CD4-positive, alpha-beta T cell treated with Interleukin-21 for 1 hour (primary cell): ENCODE measurements around the gene NPTXR.

Experiments
- DNase-seq: peaks from one replicate; pipeline ENCODE4 v3.0.0-alpha.2; 2020

The NPTXR gene

DNA sequence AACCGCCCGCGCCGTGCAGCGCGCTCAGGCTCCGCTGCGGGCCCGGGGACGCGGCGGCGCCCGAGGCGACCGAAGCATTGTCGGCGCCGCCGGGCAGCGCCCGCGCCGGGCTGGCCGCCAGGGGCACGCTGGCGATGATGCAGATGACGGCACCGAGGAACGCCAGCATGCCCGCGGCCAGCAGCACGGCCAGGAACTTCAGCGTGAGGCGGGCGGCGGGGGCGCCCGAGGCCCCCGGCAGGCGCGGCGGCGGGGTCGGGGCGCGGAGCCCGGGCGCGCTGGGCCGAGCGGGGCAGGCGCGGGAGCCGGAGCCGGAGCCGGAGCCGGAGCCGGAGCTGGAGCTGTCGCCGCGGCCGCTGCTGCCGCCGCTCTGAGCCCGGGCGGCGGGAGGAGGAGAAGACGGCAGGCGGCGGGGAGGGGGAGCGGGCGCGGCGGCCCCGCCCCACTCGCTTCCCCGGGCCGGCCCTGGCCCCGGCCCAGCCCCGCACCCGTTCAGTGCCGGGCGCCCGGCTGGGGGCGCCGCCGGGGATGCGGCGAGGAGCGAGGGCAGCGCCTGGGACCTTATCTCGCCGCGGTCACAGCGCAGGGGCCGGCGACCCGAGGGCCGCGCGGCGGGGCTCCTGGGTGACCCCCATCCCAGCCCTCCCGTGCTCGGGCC lies at the start of gene NPTXR:
TSS of gene NPTXR (minus strand) at position 372 of the 658 bp plus-strand sequence.
- DNase-seq = peak; percentile 42

DNA sequence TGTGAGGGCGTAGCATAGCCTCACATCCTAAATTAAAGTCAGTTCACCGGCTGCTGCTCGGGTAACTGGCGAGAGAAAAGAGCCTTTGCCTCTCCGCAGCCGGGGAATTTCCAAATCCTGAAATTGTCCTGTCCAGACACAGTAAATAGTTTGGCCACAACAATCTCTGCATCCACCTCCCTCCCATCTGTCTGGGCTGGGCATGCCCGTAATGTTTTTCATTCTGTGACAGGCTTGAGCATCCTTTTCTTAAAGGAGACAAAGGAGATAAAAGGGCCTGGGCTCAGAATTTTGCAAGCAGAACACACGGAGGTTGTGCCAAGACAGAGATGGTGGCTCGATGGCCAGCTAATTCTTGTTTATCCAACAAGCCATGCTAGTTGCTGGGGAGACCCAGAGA lies 47.4 kb upstream of the NPTXR start:
- DNase-seq = no peak

DNA sequence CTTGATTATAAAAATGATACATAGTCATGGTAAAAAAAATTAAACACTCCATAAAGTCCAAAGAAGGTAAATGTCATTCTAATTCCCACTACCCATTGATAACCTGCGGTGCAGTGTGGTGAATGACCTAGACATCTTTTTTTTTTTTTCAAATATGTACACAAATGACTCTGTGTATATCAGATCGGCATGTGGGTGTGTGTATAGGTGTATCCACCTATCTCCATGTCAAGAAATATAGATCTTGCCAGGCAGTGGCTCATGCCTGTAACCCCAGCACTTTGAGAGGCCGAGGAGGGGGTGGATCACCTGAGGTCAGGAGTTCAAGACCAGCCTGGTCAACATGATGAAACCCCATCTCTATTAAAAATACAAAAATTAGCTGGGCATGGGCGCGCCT lies 46.5 kb upstream of the NPTXR start:
- DNase-seq = no peak

- DNase-seq = no peak
These were observed 42.5 kb upstream of the NPTXR start for GRCh38 chr22:38886333-38886732.

GRCh38 chr22:38882972-38883622 lies 39.3 kb upstream of the NPTXR start:
- no peak for DNase-seq

DNA sequence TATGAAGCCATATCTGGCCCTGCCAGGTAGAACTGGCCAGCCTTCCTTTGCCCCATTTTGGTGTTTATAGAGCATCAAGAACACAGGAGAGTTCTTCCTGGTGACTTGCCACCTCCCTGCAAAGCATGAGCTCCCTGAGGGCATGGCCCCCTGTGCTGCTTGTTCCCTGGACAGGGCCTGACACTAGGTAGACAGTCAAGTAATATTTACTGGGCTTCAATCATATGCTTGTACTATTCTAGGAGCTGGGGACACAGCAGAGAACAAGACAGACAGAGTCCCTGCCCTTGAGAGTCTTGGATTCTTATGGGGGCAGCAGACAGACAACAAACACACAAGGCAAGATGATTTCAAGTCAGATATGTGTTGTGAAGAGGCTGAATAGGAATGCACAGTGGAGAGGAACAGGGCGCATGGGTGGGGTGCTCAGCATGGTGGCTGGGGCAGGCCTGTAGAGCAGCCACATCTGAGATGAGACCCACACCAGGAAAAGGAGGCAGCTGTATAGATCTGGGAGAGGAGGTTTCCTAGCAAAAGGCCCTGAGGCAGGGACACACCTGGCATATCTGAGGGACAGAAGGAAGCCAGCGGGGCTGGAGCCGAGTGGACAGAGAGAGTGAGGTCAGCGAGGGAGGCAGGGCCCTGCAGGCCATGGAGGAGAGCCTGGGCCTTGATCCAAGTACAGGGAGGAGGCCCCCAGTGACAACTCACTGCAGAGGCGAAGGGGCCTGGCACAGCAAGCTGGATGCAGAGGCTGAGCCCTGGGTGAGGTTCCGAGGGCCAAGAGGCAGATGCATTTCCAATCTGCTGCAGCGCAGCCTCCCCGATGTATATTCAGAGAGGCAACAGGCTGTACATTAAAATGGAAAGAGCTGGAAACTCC lies 38.4 kb upstream of the NPTXR start:
- DNase-seq = no peak

- no peak for DNase-seq
These were observed 37.6 kb upstream of the NPTXR start for GRCh38 chr22:38881464-38881871.

- DNase-seq = no peak
These were observed 36.1 kb upstream of the NPTXR start for GRCh38 chr22:38879961-38880360.

DNA sequence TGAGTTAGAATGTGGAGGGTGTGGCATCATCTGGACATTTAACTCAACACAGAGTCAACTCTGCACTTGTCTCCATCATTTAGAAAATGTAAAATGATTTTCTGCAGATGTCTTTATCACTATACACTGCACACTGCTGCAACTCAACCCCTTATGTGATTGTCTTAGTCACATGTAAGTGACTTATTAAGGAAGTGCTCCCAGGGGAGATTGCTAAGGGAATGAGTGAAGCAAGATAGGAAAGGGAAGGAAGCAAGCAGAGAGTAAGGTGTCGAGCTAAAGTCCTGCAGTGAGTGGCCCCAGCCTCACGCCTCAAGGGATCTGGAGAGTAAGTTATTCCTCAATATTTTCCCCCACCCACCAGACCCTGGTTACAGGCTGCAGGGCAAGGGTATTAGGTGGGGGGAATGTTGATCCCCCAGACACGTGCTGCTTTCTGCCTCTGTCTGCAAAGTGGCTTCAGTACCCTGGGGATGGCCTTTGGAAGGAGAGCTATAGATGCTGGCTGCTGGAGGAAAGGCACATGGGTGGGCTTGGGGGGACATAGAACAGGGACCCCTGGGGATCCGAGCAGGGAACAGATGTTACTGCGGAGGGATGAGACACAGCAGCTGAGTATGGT lies 35.4 kb upstream of the NPTXR start:
- no peak for DNase-seq

DNA sequence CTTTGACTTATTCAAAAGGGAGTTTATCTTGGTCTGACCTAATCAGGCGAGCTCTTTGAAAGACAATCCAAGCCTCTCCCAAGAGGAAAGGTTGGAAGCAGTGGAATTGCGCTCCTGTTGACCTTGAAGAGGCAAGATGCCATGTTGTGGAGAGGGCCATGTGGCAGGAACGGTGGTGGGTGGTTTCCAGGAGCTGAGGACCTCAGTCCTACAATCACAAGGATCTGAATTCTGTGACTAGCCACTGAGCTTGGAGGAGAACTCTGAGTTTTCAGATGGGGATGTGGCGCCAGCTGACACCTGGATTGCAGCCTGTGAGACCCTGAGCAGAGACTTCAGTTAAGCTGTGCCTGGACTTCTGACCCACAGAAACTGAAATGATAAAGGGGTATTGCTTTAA lies 34.2 kb upstream of the NPTXR start:
- DNase-seq = no peak

- no peak for DNase-seq
These were observed 30.8 kb upstream of the NPTXR start for GRCh38 chr22:38874529-38875222.

DNA sequence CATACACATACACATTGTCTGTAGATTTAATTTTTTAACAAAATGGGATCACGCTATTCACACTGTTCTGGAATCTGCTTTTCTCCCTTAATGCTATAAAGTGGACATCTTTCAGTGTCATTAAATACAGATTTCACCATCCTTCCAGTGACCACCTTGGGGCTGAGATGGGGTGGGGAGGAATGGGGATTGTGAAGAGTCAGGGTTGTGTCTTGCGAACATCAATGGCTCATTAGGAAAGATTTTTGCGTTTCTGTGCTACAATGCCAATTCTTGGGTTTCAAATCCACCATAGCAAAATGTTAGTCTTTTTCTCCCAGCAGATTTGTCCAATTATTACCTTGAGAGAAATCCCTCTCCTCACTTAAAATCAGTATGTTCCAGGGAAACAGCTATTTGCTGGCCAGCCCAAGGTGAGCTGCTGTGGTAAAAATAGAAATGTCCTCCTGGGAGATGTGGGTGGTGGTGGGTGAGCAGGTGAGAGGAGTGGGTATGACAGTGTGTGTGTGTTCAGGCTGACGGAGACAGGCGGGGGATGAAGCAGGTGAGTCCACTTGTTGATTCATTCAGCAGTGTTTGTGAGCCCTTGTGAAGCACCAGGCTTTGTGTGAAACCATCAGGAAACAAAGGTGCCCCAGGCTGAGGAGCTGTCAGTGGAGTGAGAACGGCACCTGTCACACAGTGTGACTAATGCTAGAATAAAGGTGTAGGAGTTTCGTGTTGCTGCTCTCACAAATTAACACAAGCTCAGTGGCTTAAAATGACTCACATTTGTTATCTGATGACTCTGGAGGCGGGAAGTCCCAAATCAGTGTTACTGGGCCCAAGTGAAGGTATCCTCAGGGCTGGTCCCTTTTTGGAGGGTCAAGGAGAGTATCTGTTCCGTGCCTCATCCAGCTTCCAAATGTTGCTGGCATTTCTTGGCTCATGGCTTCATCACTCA lies 29.9 kb upstream of the NPTXR start:
- DNase-seq = peak; percentile 56

- DNase-seq = peak; percentile 22
These were observed 29.0 kb upstream of the NPTXR start for GRCh38 chr22:38872831-38873248.

DNA sequence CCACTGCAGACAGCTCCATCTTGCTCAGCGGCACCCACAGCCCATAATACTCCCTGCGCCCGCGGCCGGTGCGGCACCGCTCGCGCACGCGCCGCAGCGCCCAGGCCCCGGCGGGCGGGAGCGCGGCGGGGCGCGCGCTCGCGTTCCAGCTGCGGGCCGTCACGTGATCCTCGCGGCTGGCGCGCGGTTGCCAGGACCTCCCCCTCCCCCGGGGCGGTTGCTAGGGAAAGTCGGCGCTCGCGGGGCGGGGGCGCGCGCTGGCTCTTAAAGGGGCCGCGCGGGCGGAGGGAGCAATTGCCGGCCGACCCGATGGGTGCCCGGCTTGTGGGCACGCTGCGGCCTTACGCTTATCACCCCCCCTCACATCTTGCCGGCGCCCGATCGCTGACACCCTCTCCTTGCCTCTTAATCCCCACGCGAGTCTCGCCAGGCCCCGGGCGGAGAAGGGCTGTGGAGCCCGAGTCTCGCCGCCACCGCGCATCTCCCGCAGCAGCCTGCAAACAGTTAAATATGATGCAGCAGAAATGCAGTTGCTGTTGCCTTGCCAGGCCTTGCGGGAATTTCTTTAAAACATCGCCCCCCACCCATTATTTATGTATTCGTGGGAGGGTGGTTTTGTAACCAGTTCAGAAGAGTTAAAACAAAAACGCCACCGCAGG lies 28.5 kb upstream of the NPTXR start, which contains the start of gene CBX6:
TSS of gene CBX6 (minus strand) at position 45 of the 659 bp plus-strand sequence. CDS start at position 19, 26 bp downstream.
- peak; percentile 95 for DNase-seq

DNA sequence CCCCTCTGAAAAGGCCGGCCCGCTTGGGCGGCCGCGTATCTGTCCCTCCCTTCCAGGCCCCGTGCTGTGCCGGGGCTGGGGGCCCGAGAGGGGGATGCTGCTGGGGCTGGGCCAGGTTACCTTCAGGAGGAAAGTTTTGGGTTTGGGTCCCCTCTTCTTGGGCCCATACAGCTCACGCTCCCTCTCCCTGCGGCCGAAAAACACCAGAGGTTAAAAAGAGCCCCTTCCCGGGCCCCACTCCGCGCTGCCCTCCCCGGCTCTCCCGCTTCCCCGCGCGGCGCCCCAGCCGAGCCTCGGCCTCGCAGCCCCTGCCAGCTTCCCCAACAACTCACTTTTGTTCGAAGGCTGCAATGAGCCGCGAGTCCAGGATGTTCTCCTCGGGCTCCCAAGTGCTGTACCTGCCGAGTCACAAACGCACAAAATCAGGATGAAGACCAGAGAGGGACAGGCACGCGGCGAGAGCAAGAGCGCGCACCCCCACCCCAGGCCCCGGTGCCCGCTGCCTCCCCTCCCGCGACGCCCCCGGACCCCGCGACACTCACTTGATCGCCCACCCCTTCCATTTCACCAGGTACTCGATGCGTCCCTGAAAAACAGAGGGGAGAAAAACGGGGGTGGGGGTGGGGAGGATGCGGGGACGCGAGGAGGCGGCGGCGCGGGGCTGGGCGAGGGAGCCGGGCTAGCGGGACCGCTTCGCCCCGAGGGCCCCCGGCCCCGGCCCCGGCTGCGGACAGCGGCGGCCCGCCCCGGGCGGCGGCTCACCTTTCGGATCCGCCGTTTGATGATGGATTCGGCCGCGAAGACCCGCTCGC lies 27.7 kb upstream of the NPTXR start:
- peak; percentile 21 for DNase-seq

GRCh38 chr22:38870791-38871359 lies 27.0 kb upstream of the NPTXR start:
- no peak for DNase-seq

GRCh38 chr22:38870312-38870741 lies 26.5 kb upstream of the NPTXR start:
- peak; percentile 86 for DNase-seq

DNA sequence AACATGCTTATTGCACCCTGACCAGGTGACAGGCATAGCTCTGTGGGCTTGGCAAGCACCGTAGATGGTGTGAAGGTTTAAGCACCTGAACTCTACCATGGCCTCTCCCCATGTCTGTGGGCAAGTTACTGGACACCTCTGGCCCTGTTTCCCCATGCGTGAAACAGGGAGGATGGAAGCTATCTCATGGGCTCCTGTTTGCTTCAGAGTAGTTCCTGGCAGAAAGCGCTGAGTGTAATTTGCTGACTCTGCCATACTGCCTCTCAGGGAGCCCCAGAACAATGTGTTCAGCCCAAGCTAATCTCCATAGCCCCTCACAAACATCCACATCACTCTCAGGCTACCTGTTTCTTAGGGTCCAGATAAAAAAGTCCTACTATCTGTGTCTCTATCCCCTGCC lies 25.8 kb upstream of the NPTXR start:
- no peak for DNase-seq

GRCh38 chr22:38868886-38869381 lies 25.1 kb upstream of the NPTXR start:
- DNase-seq = peak; percentile 81
